Muscle of back (tissue), 11 donors: ENCODE measurements around the gene RCOR2. TPM values are rescaled to one million over a fixed set of nuclear protein-coding genes. Genes with fewer than 3 reads are reported as not detected.
"Not testable (repeated sequence)": the region's sequence is repeated elsewhere in the genome, so short reads cannot be mapped to it uniquely, and the experiment has no call there.

Source experiments
- DNase-seq, 3 donors: peaks; one replicate each; pipeline versions ENCODE4 v3.0.0 to v3.0.0-alpha.2; 2013
- polyA plus RNA-seq, 10 donors: library from polyadenylated mRNA; unstranded; fragments of 120-200 nt; gene quantifications; one replicate each; pipeline ENCODE4 v1.2.1, GENCODE V29; 2013; ENCODE audit not compliant: insufficient read length in 10 of 10

The RCOR2 gene
- polyA plus RNA-seq, 10 donors: 9.4 to 16.0 (median 11.8) TPM

GRCh38 chr11:63880403-63880790, 36.6 kb downstream of the RCOR2 start:
- DNase-seq: no peak

- peak in 1 of 3 donors; percentile 38 for DNase-seq
Observed at GRCh38 chr11:63879598-63880402, 37.2 kb downstream of the RCOR2 start.

GRCh38 chr11:63877658-63878241, 39.2 kb downstream of the RCOR2 start:
- no peak for DNase-seq

- no peak for DNase-seq
Observed at GRCh38 chr11:63876616-63877015, 40.3 kb downstream of the RCOR2 start.

GRCh38 chr11:63875506-63876065, 41.4 kb downstream of the RCOR2 start:
- DNase-seq: no peak

- DNase-seq: no peak
Observed at GRCh38 chr11:63874511-63874910, 42.5 kb downstream of the RCOR2 start.

GRCh38 chr11:63873311-63873710, 43.7 kb downstream of the RCOR2 start:
- DNase-seq: no peak

GRCh38 chr11:63872800-63873197, 44.2 kb downstream of the RCOR2 start:
- no peak for DNase-seq

- DNase-seq: peak; percentile 62 to 80 (median 76)
Observed at GRCh38 chr11:63871962-63872799, 44.8 kb downstream of the RCOR2 start.

GRCh38 chr11:63870351-63871140, 46.4 kb downstream of the RCOR2 start:
- DNase-seq: peak in 1 of 3 donors; percentile 55

- no peak for DNase-seq
Observed at GRCh38 chr11:63869683-63870082, 47.3 kb downstream of the RCOR2 start.

- DNase-seq: no peak
Observed at GRCh38 chr11:63869171-63869591, 47.8 kb downstream of the RCOR2 start.

GRCh38 chr11:63868399-63869064, 48.4 kb downstream of the RCOR2 start:
- no peak for DNase-seq

- DNase-seq: no peak
Observed at GRCh38 chr11:63867511-63867910, 49.5 kb downstream of the RCOR2 start.

GRCh38 chr11:63866211-63866610, 50.8 kb downstream of the RCOR2 start:
- no peak for DNase-seq

GRCh38 chr11:63863620-63864019, 53.3 kb downstream of the RCOR2 start:
- DNase-seq: not testable (repeated sequence)

GRCh38 chr11:63862923-63863322, 54.0 kb downstream of the RCOR2 start:
- DNase-seq: no peak
